ENCODE data around the gene B3GNT9. TPM values are rescaled to one million over a fixed set of nuclear protein-coding genes. Genes with fewer than 3 reads are reported as not detected.
A peak's percentile ranks its signal among the peaks of the same experiment; 100 is the strongest.

B3GNT9 gene
- total RNA-seq, 2 experiments from 2014 or later: 6.6 to 7.2 TPM

- H3K36me3 Mint-ChIP-seq (ENCODE audit: low read depth): peaks cover 45% of the 10 kb centered on the region
- CTCF ChIA-PET: interaction anchor here (1.0 to 1.2 kb wide), 2 partner anchors 42 to 131 kb away, joined by 3 to 4 read pairs; no protein-coding TSS in a partner anchor
- peaks cover 3% of the 10 kb centered on the region for H3K27me3 Mint-ChIP-seq (ENCODE audit: low read depth)
- no peak for ATAC-seq
- DNase-seq: no peak
- H3K27ac Mint-ChIP-seq: no peak overlapping the region
- POLR2A ChIA-PET: interaction anchor here (1.1 kb wide), 1 partner anchor 131 kb away, joined by 4 read pairs; no protein-coding TSS in a partner anchor
- peaks cover 27% of the 10 kb centered on the region for H3K4me1 Mint-ChIP-seq (ENCODE audit: low read depth)
- no peaks in the 10 kb centered on the region for H3K9me3 Mint-ChIP-seq (ENCODE audit: insufficient read depth)
- no peak overlapping the region for H3K4me3 Mint-ChIP-seq
These were observed 2.0 kb downstream of the B3GNT9 start for GRCh38 chr16:67148656-67149275.

DNA sequence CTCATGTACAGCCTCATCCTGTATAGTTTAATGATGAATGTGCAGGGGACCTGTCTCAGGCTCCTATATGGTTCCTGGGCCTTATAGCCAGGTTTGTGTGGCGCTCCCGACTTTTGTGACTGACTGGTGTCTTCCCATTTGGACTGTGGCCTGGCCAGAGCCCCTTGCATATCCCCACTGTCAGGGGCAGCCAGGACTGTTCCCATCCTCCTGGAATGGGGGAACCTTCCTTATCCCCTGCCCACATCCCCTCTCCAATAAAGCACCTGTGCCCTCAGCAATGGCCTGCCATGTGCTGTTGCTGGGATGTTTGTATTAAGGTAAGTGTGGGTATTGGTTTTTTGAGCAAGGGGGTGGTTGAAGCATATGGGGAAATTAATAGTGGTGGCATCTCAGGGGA lies 2.6 kb downstream of the B3GNT9 start:
- CTCF ChIA-PET: interaction anchor here (1.2 kb wide), 1 partner anchor 130 kb away, joined by 4 read pairs; no protein-coding TSS in a partner anchor
- ATAC-seq (no peak), DNase-seq (no peak)
- POLR2A ChIA-PET: no interaction called here
- no peak overlapping the region for H3K27ac Mint-ChIP-seq
- no peaks in the 10 kb centered on the region for H3K9me3 Mint-ChIP-seq (ENCODE audit: insufficient read depth)
- peaks cover 3% of the 10 kb centered on the region for H3K27me3 Mint-ChIP-seq (ENCODE audit: low read depth)
- H3K36me3 Mint-ChIP-seq (ENCODE audit: low read depth): peaks cover 47% of the 10 kb centered on the region
- H3K4me1 Mint-ChIP-seq (ENCODE audit: low read depth): peaks cover 24% of the 10 kb centered on the region
- H3K4me3 Mint-ChIP-seq: no peak overlapping the region

- ChIA-PET POLR2A (no interaction called here), CTCF (no interaction called here)
- Mint-ChIP-seq H3K36me3 (ENCODE audit: low read depth) (peaks cover 46% of the 10 kb centered on the region), H3K27ac (peak overlapping the region; percentile 70), H3K4me1 (ENCODE audit: low read depth) (peaks cover 17% of the 10 kb centered on the region), H3K9me3 (ENCODE audit: insufficient read depth) (no peaks in the 10 kb centered on the region), H3K4me3 (no peak overlapping the region), H3K27me3 (ENCODE audit: low read depth) (peaks cover 3% of the 10 kb centered on the region)
- ATAC-seq (no peak), DNase-seq (no peak)
These were observed 3.2 kb downstream of the B3GNT9 start for GRCh38 chr16:67147437-67148140.

- peak overlapping the region; percentile 37 for H3K27ac Mint-ChIP-seq
These were observed 4.1 kb downstream of the B3GNT9 start for GRCh38 chr16:67146523-67147357.

GRCh38 chr16:67145746-67146145 lies 5.1 kb downstream of the B3GNT9 start:
- ChIA-PET POLR2A (no interaction called here), CTCF (interaction anchor here (0.8 to 3.0 kb wide), 3 partner anchors 9 to 128 kb away, joined by 3 to 13 read pairs (median 3); no protein-coding TSS in a partner anchor)
- H3K9me3 Mint-ChIP-seq (ENCODE audit: insufficient read depth): no peaks in the 10 kb centered on the region
- ATAC-seq (no peak), DNase-seq (no peak)
- no peak overlapping the region for H3K27ac Mint-ChIP-seq
- H3K27me3 Mint-ChIP-seq (ENCODE audit: low read depth): no peaks in the 10 kb centered on the region
- peaks cover 3% of the 10 kb centered on the region for H3K4me1 Mint-ChIP-seq (ENCODE audit: low read depth)
- no peak overlapping the region for H3K4me3 Mint-ChIP-seq
- peaks cover 55% of the 10 kb centered on the region for H3K36me3 Mint-ChIP-seq (ENCODE audit: low read depth)

More at GRCh38 chr16:67146523-67147357, 4.1 kb downstream of the B3GNT9 start:
- ChIA-PET CTCF (interaction anchor here (0.8 kb wide), 1 partner anchor 8 kb away, joined by 3 read pairs; no protein-coding TSS in a partner anchor), POLR2A (interaction anchor here (0.8 kb wide), 1 partner anchor 14 kb away, joined by 3 read pairs; no protein-coding TSS in a partner anchor)
- Mint-ChIP-seq H3K36me3 (ENCODE audit: low read depth) (peaks cover 50% of the 10 kb centered on the region), H3K4me1 (ENCODE audit: low read depth) (peaks cover 12% of the 10 kb centered on the region), H3K27me3 (ENCODE audit: low read depth) (peaks cover 3% of the 10 kb centered on the region), H3K9me3 (ENCODE audit: insufficient read depth) (no peaks in the 10 kb centered on the region), H3K4me3 (no peak overlapping the region)
- DNase-seq (no peak), ATAC-seq (no peak)

DNA sequence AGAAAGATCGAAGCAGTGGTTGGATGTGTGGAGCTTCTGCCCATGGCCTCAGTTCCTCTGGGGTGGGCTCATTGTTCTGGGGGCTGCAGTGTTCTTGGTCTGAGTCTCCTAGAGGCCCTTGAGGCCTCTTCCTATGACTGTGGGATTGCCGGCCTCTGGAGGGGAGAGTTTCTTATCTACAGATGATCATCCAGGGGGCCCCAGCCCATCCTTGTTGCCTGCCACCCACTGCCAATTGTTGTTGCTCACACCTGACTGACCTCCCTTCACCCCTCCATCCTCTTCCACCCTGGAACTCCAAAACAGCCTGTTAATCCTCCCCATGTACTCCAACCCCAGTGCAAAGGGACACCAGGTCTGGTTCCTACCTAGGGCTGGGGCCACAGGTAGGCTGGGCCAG lies 5.9 kb downstream of the B3GNT9 start:
- Mint-ChIP-seq H3K36me3 (ENCODE audit: low read depth) (peaks cover 55% of the 10 kb centered on the region), H3K4me3 (no peak overlapping the region)

GRCh38 chr16:67142342-67142741 lies 8.5 kb downstream of the B3GNT9 start:
- no peaks in the 10 kb centered on the region for H3K9me3 Mint-ChIP-seq (ENCODE audit: insufficient read depth)
- no peak overlapping the region for H3K27ac Mint-ChIP-seq
- no peaks in the 10 kb centered on the region for H3K4me1 Mint-ChIP-seq (ENCODE audit: low read depth)
- POLR2A ChIA-PET: no interaction called here
- CTCF ChIA-PET: no interaction called here
- peaks cover 44% of the 10 kb centered on the region for H3K36me3 Mint-ChIP-seq (ENCODE audit: low read depth)
- ATAC-seq (no peak), DNase-seq (no peak)
- no peak overlapping the region for H3K4me3 Mint-ChIP-seq
- H3K27me3 Mint-ChIP-seq (ENCODE audit: low read depth): no peaks in the 10 kb centered on the region

More for the DNA sequence above, 5.9 kb downstream of the B3GNT9 start:
- H3K27ac Mint-ChIP-seq: no peak overlapping the region
- ChIA-PET CTCF (interaction anchor here (0.9 to 3.0 kb wide), 2 partner anchors 10 to 127 kb away, joined by 3 to 13 read pairs; no protein-coding TSS in a partner anchor), POLR2A (no interaction called here)
- no peak for ATAC-seq
- DNase-seq: no peak
- no peaks in the 10 kb centered on the region for H3K9me3 Mint-ChIP-seq (ENCODE audit: insufficient read depth)
- H3K4me1 Mint-ChIP-seq (ENCODE audit: low read depth): peaks cover 3% of the 10 kb centered on the region
- no peaks in the 10 kb centered on the region for H3K27me3 Mint-ChIP-seq (ENCODE audit: low read depth)

DNA sequence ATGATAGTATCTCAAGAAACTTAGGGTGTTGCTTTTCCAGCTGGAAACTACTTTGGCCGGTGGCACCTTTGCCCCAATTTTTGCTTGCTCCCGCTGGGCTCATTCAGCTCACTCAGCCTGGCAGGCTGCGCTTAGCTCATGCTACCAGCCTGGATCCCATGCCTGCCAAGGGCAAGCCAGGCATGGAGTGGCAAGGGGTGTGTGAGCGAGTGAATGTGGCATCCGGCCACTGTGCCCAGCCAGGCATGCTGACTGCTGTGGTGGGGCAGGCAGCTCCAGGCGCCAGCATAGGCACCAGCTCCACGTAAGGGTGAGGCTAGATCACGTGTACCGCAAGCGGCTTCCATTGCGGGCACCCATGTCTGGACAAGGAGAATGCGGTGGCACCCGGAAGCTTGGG lies 9.4 kb downstream of the B3GNT9 start:
- H3K36me3 Mint-ChIP-seq (ENCODE audit: low read depth): peaks cover 44% of the 10 kb centered on the region
- no peaks in the 10 kb centered on the region for H3K27me3 Mint-ChIP-seq (ENCODE audit: low read depth)
- CTCF ChIA-PET: interaction anchor here (0.9 to 4.1 kb wide), 6 partner anchors 9 to 246 kb away, joined by 3 to 22 read pairs (median 4); no protein-coding TSS in a partner anchor
- no peak overlapping the region for H3K4me3 Mint-ChIP-seq
- POLR2A ChIA-PET: interaction anchor here (0.7 to 0.9 kb wide), 3 partner anchors 17 to 51 kb away, joined by 3 to 4 read pairs (median 4); no protein-coding TSS in a partner anchor
- no peaks in the 10 kb centered on the region for H3K9me3 Mint-ChIP-seq (ENCODE audit: insufficient read depth)
- no peak for ATAC-seq
- no peak overlapping the region for H3K27ac Mint-ChIP-seq
- no peak for DNase-seq
- no peaks in the 10 kb centered on the region for H3K4me1 Mint-ChIP-seq (ENCODE audit: low read depth)

- no peak for DNase-seq
- CTCF ChIA-PET: interaction anchor here (1.9 kb wide), 1 partner anchor 18 kb away, joined by 7 read pairs; no protein-coding TSS in a partner anchor
- Mint-ChIP-seq H3K4me3 (no peak overlapping the region), H3K36me3 (ENCODE audit: low read depth) (peaks cover 39% of the 10 kb centered on the region), H3K9me3 (ENCODE audit: insufficient read depth) (no peaks in the 10 kb centered on the region), H3K27me3 (ENCODE audit: low read depth) (no peaks in the 10 kb centered on the region), H3K27ac (no peak overlapping the region), H3K4me1 (ENCODE audit: low read depth) (no peaks in the 10 kb centered on the region)
- POLR2A ChIA-PET: interaction anchor here (0.9 kb wide), 1 partner anchor 9 kb away, joined by 3 read pairs; no protein-coding TSS in a partner anchor
- no peak for ATAC-seq
These were observed 13.2 kb downstream of the B3GNT9 start for GRCh38 chr16:67137605-67138004.

DNA sequence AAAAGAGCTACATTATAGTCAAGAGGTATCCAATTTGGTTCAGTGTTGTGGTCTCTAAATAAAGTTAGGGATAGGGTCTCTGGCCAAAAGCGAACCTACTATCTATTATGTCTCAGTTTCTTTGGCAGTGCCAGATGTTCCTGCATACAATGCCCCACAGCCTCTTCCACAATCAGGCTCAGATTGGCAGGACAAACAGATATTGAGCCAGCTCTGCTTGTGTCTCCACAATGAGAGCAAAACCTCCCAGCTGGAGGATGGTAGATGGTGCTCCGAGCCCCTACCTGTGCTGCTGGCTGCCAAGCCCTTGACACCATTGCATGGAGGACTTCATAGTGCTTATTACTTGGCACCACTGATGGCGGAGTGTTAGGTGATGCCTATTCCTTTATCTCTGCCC lies 21.4 kb downstream of the B3GNT9 start:
- Mint-ChIP-seq H3K9me3 (ENCODE audit: insufficient read depth) (no peaks in the 10 kb centered on the region), H3K4me3 (no peak overlapping the region), H3K4me1 (ENCODE audit: low read depth) (no peaks in the 10 kb centered on the region), H3K27me3 (ENCODE audit: low read depth) (no peaks in the 10 kb centered on the region), H3K27ac (no peak overlapping the region), H3K36me3 (ENCODE audit: low read depth) (peaks cover 36% of the 10 kb centered on the region)
- no peak for DNase-seq
- ChIA-PET CTCF (interaction anchor here (1.0 to 2.6 kb wide), 6 partner anchors 10 to 111 kb away, joined by 3 to 14 read pairs (median 4); partner anchors contain the start of genes FBXL8 and TRADD), POLR2A (interaction anchor here (0.6 to 1.0 kb wide), 2 partner anchors 9 to 17 kb away, joined by 3 to 6 read pairs; no protein-coding TSS in a partner anchor)
- no peak for ATAC-seq

- ChIA-PET POLR2A (interaction anchor here (1.0 kb wide), 1 partner anchor 9 kb away, joined by 3 read pairs; no protein-coding TSS in a partner anchor), CTCF (interaction anchor here (1.0 to 2.6 kb wide), 4 partner anchors 9 to 111 kb away, joined by 3 to 14 read pairs (median 4); no protein-coding TSS in a partner anchor)
- peaks cover 32% of the 10 kb centered on the region for H3K36me3 Mint-ChIP-seq (ENCODE audit: low read depth)
- no peak for DNase-seq
- H3K9me3 Mint-ChIP-seq (ENCODE audit: insufficient read depth): no peaks in the 10 kb centered on the region
- ATAC-seq: no peak
- no peak overlapping the region for H3K4me3 Mint-ChIP-seq
- H3K4me1 Mint-ChIP-seq (ENCODE audit: low read depth): no peaks in the 10 kb centered on the region
- H3K27ac Mint-ChIP-seq: no peak overlapping the region
- no peaks in the 10 kb centered on the region for H3K27me3 Mint-ChIP-seq (ENCODE audit: low read depth)
These were observed 21.9 kb downstream of the B3GNT9 start for GRCh38 chr16:67128887-67129286.
